K562 (cell line): Measurements from ENCODE around the gene NET1. TPM values are rescaled to one million over a fixed set of nuclear protein-coding genes. Genes with fewer than 3 reads are reported as not detected.
A peak's percentile ranks its signal among the peaks of the same experiment; 100 is the strongest.

ENCODE experiments used
- ADNP ChIP-seq: fragments of 200-800 bp; sonication (Bioruptor generic); IDR thresholded peaks from 2 replicates; pipeline ENCODE4 v1.6.1; 2016; ENCODE audit warnings: missing genetic modification characterization, missing compliant biosample characterization
- ELF1 ChIP-seq: fragments of 200-800 bp; sonication (Bioruptor generic); IDR thresholded peaks from 2 replicates; pipeline ENCODE4 v1.6.1; 2016; ENCODE audit warnings: missing genetic modification characterization, missing compliant biosample characterization
- KDM1A ChIP-seq, 2 experiments: fragments of 450-650 bp; IDR thresholded peaks; 2 replicates each; pipeline ENCODE4 v1.6.1; 2016; ENCODE audit warnings: mild to moderate bottlenecking in 2 of 2
- PCBP1 ChIP-seq: fragments of 200-400 bp; formaldehyde crosslinking; IDR thresholded peaks from 2 replicates; pipeline ENCODE4 v1.6.1; 2018; ENCODE audit warnings: mild to moderate bottlenecking, low read depth, low read length; ENCODE audit not compliant: poor library complexity, severe bottlenecking
- POLR2H ChIP-seq: IDR thresholded peaks from 2 replicates; pipeline ENCODE4 v1.6.1; 2016; ENCODE audit warnings: missing genetic modification characterization, low read depth, mild to moderate bottlenecking, control low read depth, missing compliant biosample characterization, moderate library complexity
- POLR3A ChIP-seq: IDR thresholded peaks from 2 replicates; pipeline ENCODE4 v1.6.1; 2011; ENCODE audit warnings: borderline replicate concordance, mild to moderate bottlenecking, moderate library complexity; ENCODE audit not compliant: insufficient read length, insufficient read depth; ENCODE audit errors: extremely low read depth
- ZNF263 ChIP-seq: sonication (generic); formaldehyde crosslinking; IDR thresholded peaks from 2 replicates; pipeline ENCODE4 v1.8.0; 2022; ENCODE audit warnings: mild to moderate bottlenecking, missing genetic modification reagents, borderline replicate concordance
- polyA plus RNA-seq, 8 experiments: library from polyadenylated mRNA; depleted of rRNA in 4 of 8; stranded (reverse) in 5 of 8; unstranded in 3 of 8; fragments of >200 nt; fragmentation: Nextera tagmentation in 2 of 8; fragmentation: Illumina TruSeq in 1 of 8; extraction: Ambion mirVana in 2 of 8; extraction: Trizol in 1 of 8; gene quantifications; 2 replicates each; pipeline versions ENCODE4 v1.2.1 to v1.2.3, GENCODE V29; 2011 to 2014; ENCODE audit warnings: inconsistent platforms in 1 of 8, missing spikeins in 1 of 8
- total RNA-seq, 7 experiments: library from RNA; depleted of rRNA in 6 of 7; stranded (reverse); fragments of >200 nt in 6 of 7; fragmentation: Illumina TruSeq in 2 of 7; extraction: Trizol in 2 of 7; gene quantifications; 2 replicates each; pipeline versions ENCODE4 v1.2.1 to v1.2.3, GENCODE V29; 2011 to 2021; ENCODE audit warnings: low replicate concordance in 1 of 7
- TF ChIP-seq, protein P1 (sequence below): fragments of 450-650 bp; IDR thresholded peaks from 2 replicates; pipeline ENCODE4 v1.6.1; 2017; ENCODE audit warnings: antibody characterized with exemption, mild to moderate bottlenecking
- TF ChIP-seq, protein P2 (sequence below): IDR thresholded peaks from 2 replicates; pipeline ENCODE4 v1.6.1; 2012; ENCODE audit warnings: low read depth, low read length, improper control_type of control experiment, borderline replicate concordance
- TF ChIP-seq, protein P3 (sequence below): fragments of 250-450 bp; sonication (Bioruptor Pico); IDR thresholded peaks from 2 replicates; pipeline ENCODE4 v1.9.0; 2021; ENCODE audit warnings: mild to moderate bottlenecking, inconsistent platforms
- TF ChIP-seq, protein P4 (sequence below): fragments of 450-650 bp; IDR thresholded peaks from 2 replicates; pipeline ENCODE4 v1.6.1; 2016; ENCODE audit warnings: missing biosample characterization, missing genetic modification characterization

The NET1 gene
- total and polyA plus RNA-seq, 9 of the 15 experiments (the other 6 are each of a cell fraction or from before 2014, with no cell fraction given) = 47.4 to 258 (median 106) TPM

DNA sequence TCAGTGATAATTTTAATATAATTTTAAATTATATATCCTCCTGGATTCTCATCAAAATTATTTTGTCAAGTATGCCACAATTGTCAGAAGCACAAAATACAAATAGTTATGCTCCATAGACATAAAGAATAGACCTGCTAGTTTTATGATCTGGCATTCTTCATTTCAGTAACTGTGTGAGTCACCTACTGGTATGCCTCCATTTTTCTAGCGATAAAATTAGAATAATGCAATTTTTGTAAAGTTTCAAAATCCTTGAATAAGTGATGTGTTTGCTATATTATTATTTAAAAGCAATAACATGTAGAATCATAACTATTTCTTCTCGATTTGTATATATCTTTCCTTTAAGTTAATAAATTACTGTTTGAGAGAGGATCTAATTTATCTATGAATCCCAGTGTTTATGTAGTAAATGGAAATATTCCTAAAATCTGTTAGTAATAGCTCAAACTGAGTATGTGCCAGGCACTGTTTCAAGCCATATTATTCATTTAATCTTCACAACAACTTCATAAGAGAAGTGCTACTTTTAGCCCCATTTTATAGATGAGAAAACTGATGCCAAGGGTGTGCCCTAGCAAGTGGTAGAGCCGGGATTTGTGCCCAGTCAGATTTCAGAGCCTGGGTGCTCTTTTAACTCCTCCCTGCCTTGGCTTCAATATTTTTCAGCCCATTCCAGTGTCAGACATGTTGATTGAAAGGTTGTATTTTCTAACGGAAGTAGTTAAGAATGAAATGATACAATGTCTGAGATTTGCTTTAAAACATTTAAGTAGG is 38.4 kb downstream of the NET1 start (continued):
- TF ChIP-seq ELF1 (tag) = no peak
- TF ChIP-seq, protein P1, sequence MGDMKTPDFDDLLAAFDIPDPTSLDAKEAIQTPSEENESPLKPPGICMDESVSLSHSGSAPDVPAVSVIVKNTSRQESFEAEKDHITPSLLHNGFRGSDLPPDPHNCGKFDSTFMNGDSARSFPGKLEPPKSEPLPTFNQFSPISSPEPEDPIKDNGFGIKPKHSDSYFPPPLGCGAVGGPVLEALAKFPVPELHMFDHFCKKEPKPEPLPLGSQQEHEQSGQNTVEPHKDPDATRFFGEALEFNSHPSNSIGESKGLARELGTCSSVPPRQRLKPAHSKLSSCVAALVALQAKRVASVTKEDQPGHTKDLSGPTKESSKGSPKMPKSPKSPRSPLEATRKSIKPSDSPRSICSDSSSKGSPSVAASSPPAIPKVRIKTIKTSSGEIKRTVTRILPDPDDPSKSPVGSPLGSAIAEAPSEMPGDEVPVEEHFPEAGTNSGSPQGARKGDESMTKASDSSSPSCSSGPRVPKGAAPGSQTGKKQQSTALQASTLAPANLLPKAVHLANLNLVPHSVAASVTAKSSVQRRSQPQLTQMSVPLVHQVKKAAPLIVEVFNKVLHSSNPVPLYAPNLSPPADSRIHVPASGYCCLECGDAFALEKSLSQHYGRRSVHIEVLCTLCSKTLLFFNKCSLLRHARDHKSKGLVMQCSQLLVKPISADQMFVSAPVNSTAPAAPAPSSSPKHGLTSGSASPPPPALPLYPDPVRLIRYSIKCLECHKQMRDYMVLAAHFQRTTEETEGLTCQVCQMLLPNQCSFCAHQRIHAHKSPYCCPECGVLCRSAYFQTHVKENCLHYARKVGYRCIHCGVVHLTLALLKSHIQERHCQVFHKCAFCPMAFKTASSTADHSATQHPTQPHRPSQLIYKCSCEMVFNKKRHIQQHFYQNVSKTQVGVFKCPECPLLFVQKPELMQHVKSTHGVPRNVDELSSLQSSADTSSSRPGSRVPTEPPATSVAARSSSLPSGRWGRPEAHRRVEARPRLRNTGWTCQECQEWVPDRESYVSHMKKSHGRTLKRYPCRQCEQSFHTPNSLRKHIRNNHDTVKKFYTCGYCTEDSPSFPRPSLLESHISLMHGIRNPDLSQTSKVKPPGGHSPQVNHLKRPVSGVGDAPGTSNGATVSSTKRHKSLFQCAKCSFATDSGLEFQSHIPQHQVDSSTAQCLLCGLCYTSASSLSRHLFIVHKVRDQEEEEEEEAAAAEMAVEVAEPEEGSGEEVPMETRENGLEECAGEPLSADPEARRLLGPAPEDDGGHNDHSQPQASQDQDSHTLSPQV = no peak
- TF ChIP-seq, protein P2, sequence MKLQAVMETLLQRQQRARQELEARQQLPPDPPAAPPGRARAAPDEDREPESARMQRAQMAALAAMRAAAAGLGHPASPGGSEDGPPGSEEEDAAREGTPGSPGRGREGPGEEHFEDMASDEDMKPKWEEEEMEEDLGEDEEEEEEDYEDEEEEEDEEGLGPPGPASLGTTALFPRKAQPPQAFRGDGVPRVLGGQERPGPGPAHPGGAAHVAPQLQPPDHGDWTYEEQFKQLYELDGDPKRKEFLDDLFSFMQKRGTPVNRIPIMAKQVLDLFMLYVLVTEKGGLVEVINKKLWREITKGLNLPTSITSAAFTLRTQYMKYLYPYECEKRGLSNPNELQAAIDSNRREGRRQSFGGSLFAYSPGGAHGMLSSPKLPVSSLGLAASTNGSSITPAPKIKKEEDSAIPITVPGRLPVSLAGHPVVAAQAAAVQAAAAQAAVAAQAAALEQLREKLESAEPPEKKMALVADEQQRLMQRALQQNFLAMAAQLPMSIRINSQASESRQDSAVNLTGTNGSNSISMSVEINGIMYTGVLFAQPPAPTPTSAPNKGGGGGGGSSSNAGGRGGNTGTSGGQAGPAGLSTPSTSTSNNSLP = no peak
- peak; percentile 59 for TF ChIP-seq POLR2H (tag)
- TF ChIP-seq, protein P3, sequence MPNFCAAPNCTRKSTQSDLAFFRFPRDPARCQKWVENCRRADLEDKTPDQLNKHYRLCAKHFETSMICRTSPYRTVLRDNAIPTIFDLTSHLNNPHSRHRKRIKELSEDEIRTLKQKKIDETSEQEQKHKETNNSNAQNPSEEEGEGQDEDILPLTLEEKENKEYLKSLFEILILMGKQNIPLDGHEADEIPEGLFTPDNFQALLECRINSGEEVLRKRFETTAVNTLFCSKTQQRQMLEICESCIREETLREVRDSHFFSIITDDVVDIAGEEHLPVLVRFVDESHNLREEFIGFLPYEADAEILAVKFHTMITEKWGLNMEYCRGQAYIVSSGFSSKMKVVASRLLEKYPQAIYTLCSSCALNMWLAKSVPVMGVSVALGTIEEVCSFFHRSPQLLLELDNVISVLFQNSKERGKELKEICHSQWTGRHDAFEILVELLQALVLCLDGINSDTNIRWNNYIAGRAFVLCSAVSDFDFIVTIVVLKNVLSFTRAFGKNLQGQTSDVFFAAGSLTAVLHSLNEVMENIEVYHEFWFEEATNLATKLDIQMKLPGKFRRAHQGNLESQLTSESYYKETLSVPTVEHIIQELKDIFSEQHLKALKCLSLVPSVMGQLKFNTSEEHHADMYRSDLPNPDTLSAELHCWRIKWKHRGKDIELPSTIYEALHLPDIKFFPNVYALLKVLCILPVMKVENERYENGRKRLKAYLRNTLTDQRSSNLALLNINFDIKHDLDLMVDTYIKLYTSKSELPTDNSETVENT = no peak
- TF ChIP-seq POLR3A = no peak
- TF ChIP-seq, protein P4, sequence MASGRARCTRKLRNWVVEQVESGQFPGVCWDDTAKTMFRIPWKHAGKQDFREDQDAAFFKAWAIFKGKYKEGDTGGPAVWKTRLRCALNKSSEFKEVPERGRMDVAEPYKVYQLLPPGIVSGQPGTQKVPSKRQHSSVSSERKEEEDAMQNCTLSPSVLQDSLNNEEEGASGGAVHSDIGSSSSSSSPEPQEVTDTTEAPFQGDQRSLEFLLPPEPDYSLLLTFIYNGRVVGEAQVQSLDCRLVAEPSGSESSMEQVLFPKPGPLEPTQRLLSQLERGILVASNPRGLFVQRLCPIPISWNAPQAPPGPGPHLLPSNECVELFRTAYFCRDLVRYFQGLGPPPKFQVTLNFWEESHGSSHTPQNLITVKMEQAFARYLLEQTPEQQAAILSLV (tag) = no peak
- no peak for TF ChIP-seq PCBP1
- TF ChIP-seq ZNF263 (CRISPR knock-in tag) = no peak
- TF ChIP-seq KDM1A (IDR thresholded peaks at IDR 0.05) = 0 out of 4 replicates have a peak, but pooled peaks of 1 of the 2 experiments have one; percentile 39
- TF ChIP-seq ADNP = peak; percentile 73
- TF ChIP-seq, all 486 proteins: peak for 10
